CD4-positive, alpha-beta T cell treated with Interleukin-6 for 4 hours (primary cell): Measurements from ENCODE around the gene VTCN1.

ENCODE experiments used
- DNase-seq: peaks from one replicate; pipeline ENCODE4 v3.0.0-alpha.2; 2020; ENCODE audit warnings: mixed read lengths

VTCN1 gene

GRCh38 chr1:117208580-117208979 lies 2.1 kb downstream of the VTCN1 start:
- no peak for DNase-seq

GRCh38 chr1:117205368-117205767 lies 5.4 kb downstream of the VTCN1 start:
- DNase-seq: no peak

- DNase-seq: no peak
Observed at GRCh38 chr1:117201808-117202207, 8.9 kb downstream of the VTCN1 start.

GRCh38 chr1:117198097-117198496 lies 12.6 kb downstream of the VTCN1 start:
- DNase-seq: no peak

GRCh38 chr1:117189726-117190125 lies 21.0 kb downstream of the VTCN1 start:
- DNase-seq: no peak

GRCh38 chr1:117188816-117189437 lies 21.8 kb downstream of the VTCN1 start:
- no peak for DNase-seq

GRCh38 chr1:117188170-117188815 lies 22.4 kb downstream of the VTCN1 start:
- DNase-seq: no peak

- DNase-seq: no peak
Observed at GRCh38 chr1:117183112-117183511, 27.6 kb downstream of the VTCN1 start.

- no peak for DNase-seq
Observed at GRCh38 chr1:117182319-117182718, 28.4 kb downstream of the VTCN1 start.

- no peak for DNase-seq
Observed at GRCh38 chr1:117181630-117182041, 29.1 kb downstream of the VTCN1 start.

- no peak for DNase-seq
Observed at GRCh38 chr1:117180147-117180967, 30.4 kb downstream of the VTCN1 start.

- no peak for DNase-seq
Observed at GRCh38 chr1:117179471-117179870, 31.3 kb downstream of the VTCN1 start.

- DNase-seq: no peak
Observed at GRCh38 chr1:117178756-117179155, 32.0 kb downstream of the VTCN1 start.

- DNase-seq: no peak
Observed at GRCh38 chr1:117177376-117177775, 33.4 kb downstream of the VTCN1 start.

GRCh38 chr1:117176579-117176978 lies 34.1 kb downstream of the VTCN1 start:
- no peak for DNase-seq

GRCh38 chr1:117174851-117175250 lies 35.9 kb downstream of the VTCN1 start:
- DNase-seq: no peak

- no peak for DNase-seq
Observed at GRCh38 chr1:117173691-117174090, 37.0 kb downstream of the VTCN1 start.

- DNase-seq: no peak
Observed at GRCh38 chr1:117173006-117173405, 37.7 kb downstream of the VTCN1 start.

- DNase-seq: no peak
Observed at GRCh38 chr1:117171900-117172511, 38.7 kb downstream of the VTCN1 start.

GRCh38 chr1:117169871-117170596 lies 40.7 kb downstream of the VTCN1 start:
- DNase-seq: no peak

- no peak for DNase-seq
Observed at GRCh38 chr1:117167402-117167801, 43.3 kb downstream of the VTCN1 start.

- DNase-seq: no peak
Observed at GRCh38 chr1:117166076-117166475, 44.7 kb downstream of the VTCN1 start.

- no peak for DNase-seq
Observed at GRCh38 chr1:117164209-117164608, 46.5 kb downstream of the VTCN1 start.
